ENCODE measurements around the gene GPR108.
"Not testable (repeated sequence)": the region's sequence is repeated elsewhere in the genome, so short reads cannot be mapped to it uniquely, and the experiment has no call there.

The GPR108 gene

DNA sequence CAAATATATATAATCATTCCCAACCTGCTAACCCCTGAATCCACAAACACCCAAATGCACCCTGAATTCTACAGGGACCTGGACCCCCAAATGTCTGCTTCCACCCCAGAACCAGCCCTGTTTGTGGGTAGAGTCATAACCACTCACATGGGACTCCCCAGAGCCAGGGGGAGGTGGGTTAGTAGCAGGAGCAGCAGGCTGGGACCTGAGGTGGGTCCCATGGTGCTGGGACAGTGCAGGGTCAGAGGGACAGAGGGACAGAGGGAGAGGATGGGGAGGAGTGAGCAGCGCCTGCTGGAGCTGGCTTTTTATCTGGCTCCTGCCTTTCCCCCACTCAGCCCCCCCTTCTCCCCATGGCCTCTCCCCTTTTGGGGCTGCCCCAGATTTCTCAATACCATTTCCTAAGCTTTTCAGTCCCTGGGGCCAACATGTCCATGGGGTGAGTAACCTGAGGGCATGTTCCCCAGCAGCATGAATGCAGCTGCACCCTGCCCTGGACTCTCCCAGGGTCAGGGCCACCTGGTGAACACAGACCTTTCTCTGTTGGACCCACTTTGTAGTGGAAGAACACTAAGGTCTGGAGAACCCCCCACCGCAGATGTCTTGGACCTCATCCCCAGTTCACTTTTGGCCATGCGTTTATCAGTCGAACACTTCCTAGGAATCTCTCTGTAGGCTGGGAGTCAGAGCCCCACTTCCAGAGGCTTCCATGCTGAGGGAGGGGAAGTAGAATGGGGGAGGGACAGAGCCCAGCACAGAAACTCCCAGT is 16.8 kb downstream of the GPR108 start, which contains the start of gene C3:
TSS of gene C3 (minus strand) at position 282 of the 769 bp plus-strand sequence. CDS start at position 221, 61 bp downstream.
- no peak for DNase-seq (ENCODE audit: low read depth)

DNA sequence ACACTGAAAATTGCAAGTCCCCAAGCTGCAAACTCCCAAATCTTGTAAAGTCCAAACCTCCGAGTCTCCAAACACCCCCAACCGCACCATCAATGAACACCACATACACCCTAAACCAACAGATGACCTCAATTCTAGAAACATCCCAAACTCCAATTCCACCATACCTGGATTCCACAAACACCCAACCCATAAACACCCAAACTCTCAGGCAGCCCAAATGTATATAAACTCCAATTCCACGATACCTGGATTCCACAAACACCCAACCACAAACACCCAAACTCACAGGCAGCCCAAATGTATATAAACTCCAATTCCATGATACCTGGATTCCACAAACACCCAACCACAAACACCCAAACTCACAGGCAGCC is 17.4 kb downstream of the GPR108 start:
- DNase-seq (ENCODE audit: low read depth): no peak

DNA sequence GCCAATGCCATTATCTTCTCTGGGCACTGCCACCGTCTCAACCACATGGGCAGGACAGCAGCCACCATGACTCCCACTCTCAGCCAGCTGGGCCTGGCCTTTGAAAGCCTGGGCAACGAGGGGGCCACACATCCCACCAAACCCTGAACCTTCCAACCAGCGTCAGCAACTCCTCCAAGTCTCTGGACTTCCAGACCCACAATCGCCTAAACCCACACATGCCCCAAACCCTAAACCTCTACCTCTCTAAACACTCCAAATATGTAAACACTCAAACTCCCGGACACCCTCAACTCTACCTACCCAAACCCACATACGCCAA is 17.9 kb downstream of the GPR108 start:
- no peak for DNase-seq (ENCODE audit: low read depth)

DNA sequence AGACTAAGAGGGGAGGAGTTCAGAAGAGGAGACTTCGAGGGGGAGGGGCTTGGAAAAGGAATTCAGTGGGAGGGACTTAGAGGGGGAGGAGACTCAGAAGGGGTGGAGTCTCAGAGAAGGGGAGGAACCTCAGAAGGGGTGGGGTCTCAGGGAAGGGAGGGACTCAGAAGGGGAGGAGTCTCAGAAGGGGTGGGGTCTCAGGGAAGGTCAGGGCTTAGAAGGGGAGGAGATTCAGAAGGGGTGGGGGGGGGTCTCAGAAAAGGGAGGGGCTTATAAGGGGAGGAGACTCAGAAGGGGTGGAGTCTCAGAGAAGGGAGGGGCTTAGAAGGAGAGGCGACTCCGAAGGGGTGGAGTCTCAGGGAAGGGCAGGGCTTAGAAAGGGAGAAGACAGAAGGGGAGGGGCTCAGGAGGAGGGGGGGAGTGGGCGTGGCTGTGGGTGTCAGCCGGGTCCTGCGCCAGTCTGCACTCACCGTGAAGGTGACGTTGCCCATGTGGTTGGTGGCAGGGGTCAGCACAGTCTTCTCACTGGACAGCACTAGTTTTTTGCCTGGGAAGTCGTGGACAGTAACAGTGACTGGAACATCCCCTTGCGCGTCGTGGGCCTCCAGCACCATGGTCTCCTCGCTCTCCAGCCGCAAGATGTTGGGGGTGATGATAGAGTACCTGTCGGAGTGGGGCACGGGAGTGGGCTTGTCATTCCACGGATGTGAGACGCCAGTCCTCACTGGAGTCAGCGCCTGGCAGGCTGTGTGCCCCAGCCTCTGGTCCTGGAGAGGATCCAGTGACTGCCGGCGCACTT is 18.4 kb downstream of the GPR108 start:
- no peak for DNase-seq (ENCODE audit: low read depth)

DNA sequence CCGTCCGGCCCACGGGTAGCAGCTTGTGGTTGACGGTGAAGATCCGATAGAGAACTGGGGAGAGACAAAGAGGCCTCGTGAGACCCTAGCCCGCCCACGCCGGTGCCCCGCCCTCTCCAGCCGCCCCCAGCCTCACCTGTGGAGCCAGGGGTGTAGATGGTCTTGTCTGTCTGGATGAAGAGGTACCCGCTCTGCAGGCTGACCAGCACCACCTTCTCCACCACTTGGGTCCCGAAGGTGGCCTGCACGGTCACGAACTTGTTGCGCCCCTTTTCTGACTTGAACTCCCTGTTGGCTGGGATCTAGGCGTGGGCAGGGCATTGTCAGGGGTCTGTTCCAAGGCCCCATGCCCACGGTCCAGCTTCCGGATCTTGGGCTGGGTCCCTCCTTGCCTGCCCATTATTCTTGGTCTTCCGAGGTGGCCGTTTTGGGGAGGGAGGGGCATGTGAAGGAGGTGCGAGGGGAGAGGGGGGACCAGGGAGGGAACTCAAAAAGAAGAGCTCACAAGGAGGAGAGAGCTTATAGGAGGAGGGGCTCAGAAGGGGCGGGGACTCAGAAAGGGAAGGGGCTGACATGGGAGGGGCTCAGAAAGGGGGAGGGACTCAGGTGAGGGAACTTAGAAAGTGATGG is 19.2 kb downstream of the GPR108 start:
- no peak for DNase-seq (ENCODE audit: low read depth)

DNA sequence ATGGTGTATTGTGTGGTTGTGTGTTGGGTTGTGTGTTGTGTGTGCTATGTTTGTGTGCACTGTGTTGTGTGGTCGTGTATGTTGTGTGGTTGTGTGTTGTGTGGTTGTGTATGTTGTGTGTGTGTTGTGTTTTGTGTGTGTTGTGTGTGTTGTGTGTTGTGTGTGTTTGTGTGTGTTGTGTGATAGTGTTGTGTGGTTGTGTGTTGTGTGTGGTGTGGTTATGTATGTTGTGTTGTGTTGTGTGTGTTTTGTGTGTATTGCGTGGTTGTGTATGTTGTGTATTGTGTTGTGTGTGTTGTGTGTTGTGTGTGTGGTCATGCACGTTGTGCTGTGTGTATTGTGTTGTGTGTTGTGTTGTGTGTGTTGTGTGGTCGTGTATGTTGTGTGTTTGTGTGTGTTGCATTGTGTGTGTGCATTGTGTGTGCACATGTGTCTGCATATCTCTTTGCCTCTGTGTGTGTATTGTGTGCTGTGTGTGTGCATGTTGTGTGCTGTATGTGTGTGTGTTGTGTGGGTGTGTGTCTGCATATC is 19.9 kb downstream of the GPR108 start:
- DNase-seq (ENCODE audit: low read depth): no peak

DNA sequence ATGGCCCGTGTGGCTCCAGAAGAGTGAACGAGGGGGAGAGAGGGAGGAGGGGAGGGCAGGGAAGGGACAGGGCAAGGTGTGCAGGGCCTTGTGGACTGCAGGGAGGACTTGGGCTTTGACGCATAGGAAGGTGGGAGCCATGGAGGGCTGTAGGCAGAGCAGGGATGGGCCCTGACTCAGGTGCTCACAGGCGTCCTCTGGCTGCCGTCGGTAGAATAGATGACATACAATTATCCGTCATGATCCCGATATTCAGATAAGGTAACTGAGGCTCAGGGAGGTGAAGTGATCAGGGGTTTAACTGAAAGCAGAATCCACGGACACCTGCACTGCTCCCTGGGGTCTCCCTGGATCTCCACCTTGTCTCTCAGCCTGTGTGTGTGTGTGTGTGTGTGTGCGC is 20.3 kb downstream of the GPR108 start:
- no peak for DNase-seq (ENCODE audit: low read depth)

DNA sequence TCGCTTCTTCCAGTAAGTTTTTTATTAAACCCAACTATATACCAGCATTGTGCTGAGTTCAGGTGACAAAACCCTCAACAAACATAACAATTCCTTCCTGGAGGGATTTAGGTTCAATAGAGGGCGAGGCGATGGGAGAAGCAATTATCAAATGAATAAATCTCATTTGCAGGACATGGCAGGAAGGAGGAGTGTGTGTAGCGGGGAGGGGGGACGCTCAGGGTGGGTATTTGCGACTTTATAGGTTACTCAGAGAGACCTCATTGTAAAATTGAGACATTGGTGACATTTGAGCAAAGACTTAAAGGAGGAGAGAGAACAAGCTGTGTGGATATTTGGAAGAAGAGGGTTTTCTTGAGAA is 20.8 kb downstream of the GPR108 start:
- DNase-seq (ENCODE audit: low read depth): no peak

DNA sequence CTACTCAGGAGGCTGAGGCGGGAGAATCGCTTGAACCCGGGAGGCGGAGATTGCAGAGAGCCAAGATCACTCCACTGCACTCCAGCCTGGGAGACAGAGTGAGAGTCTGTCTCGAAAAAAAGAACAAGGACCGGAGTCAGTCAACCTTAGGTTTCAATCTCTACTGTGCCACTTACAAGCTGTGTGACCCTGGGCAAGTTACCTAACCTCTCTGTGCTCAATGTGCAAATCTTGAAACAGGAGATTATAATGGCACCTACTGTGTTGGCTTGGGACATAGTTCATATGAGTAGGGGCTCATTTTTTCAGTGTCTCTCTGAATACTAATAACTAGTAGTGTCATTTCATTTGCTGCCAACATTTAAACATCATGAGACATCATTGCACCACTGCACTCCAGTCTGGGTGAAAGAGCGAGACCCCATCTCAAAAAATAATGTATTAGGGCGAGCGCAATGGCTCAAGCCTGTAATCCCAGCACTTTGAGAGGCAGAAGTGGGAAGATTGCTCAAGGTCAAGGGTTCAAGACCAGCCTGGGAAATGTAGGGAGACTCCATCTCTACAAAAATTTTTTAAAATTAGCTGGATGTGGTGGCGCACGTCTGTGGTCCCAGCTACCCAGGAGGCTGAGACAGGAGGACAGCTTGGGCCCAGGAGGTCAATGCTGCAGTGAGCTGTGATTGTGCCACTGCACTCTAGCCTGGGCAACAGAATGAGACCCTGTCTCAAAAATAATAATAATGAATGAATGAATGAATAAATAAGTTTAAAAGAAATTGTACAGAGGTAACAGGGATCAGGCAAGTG is 22.4 kb downstream of the GPR108 start:
- no peak for DNase-seq (ENCODE audit: low read depth)

DNA sequence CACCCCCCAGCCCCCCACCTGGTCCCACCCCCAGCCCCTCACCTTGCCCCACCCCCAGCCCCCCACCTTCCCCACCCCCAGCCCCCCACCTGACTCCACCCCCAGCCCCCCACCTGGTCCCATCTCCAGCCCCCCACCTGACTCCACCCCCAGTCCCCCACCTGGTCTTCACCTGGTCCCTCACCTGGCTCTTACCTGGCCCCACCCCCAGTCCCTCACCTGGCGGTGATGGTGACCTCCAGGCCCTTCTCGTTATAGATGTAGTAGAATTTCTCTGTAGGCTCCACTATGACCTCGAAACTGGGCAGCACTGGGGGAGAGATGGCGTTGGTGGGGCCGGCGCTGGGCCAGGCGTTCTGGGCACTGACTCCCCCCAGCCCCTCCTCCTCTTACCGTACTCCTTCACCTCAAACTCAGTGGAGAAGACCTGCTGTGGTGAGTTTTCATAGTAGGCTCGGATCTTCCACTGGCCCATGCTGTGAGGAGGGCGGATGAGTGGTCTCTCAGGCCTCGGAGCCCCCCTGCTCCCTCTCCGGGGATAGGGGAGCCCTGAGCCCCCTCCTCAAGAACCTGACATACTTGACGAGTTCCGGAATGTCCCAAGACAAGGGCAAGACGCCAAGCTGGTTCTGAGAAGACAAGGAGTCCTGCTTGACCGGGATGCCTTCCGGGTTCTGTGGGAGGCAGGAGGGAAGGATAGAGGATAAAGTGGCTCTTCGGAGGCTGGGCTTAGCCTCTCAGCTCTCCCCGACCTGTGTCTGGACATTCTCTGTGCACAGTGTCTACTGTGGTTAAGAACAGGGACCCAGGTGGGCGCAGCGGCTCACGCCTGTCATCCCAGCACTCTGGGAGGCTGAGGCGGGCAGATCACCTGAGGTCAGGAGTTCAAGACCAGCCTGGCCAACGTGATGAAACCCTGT is 23.3 kb downstream of the GPR108 start:
- no peak for DNase-seq (ENCODE audit: low read depth)

DNA sequence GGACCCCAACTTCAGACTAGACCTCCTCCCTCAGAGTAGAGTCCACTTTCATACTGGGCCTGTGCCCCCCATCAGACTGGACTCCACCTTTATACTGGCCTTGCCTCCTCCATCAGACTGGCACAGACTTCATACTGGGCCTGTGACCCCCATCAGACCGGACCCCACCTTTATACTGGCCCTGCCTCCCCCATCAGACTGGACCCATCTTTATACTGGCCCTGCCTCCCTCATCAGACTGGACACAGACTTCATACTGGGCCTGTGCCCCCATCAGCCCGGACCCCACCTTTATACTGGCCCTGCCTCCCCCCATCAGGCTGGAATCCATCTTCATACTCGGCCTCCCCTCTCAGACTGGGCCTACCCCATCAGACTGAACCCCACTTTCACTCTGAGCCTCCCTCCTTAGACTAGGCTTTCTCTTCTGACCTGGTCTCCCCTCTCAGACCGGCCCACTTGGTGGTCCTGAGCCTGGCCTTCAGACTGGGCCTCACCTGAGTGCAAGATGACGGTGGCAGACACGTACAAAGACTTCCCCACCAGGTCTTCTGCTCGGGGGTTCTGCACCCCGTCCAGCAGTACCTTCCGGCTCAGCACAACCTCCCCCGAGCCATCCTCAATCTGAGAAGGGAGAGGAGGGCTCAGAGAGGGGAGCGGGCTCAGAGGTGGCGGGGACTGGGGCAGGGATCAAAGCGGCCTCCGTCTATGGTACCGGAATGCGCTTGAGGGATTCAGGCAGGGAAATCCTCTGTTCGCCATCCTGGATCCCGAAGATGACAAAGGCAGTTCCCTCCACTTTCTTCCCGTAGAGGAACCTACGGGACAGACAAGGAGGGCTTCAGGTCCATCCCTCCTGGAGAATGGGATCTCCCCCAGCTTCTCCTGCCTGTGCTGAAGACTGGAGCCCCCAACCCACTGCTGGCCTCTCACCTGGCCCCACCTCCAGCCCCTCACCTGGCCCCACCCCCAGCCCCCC is 24.4 kb downstream of the GPR108 start:
- DNase-seq (ENCODE audit: low read depth): no peak

DNA sequence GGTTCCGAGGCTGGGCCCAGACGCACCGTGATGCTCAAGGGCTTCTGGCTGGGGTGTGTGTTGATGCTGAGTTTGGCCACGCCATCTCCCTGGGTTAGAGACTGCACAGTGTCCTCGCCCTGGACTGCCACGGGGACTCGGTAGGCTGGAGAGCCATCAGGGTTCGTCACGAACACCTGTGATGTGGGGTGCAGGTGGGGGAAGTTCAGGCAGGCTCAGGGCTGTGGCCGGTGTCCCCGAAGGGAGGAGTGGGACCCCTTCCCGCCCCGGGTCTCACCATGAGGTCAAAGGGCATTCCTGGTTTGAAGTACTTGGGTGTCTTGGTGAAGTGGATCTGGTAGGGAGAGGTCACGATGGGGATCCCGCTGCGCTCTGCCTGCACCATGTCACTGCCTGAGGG is 25.1 kb downstream of the GPR108 start:
- DNase-seq (ENCODE audit: low read depth): no peak

DNA sequence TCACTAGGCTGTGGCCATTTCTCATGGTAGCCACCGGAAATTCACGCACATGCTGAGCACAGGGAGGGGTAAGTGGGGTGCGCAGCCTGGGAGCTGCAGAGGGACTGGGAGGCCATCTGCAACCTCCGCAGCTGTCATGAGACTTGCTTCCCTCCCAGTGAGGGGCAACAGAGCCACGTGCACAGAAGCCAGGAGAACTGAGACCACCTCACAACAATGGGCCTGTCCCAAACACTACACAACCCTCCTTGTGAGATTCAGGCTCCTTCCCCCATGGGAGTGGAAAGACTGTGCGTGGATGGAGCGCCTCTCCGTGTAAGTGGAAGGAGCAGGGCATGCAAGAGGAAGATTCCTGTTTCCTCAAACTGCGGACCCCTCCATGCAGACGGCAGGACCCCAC is 25.8 kb downstream of the GPR108 start:
- no peak for DNase-seq (ENCODE audit: low read depth)

DNA sequence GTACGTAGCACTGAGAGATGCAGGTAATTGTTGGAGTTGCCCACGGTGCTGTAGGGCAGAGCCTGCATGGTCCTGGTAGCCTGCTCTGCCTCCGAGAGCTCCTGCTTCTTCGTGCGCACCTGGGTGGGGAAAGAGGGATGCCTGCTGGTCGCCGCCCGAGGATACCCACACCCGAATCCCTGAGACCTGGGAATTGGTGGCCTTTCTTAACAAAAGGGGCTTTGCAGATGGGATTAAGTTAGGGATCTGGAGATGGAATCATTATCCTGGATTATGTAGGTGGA is 26.4 kb downstream of the GPR108 start:
- DNase-seq (ENCODE audit: low read depth): no peak

DNA sequence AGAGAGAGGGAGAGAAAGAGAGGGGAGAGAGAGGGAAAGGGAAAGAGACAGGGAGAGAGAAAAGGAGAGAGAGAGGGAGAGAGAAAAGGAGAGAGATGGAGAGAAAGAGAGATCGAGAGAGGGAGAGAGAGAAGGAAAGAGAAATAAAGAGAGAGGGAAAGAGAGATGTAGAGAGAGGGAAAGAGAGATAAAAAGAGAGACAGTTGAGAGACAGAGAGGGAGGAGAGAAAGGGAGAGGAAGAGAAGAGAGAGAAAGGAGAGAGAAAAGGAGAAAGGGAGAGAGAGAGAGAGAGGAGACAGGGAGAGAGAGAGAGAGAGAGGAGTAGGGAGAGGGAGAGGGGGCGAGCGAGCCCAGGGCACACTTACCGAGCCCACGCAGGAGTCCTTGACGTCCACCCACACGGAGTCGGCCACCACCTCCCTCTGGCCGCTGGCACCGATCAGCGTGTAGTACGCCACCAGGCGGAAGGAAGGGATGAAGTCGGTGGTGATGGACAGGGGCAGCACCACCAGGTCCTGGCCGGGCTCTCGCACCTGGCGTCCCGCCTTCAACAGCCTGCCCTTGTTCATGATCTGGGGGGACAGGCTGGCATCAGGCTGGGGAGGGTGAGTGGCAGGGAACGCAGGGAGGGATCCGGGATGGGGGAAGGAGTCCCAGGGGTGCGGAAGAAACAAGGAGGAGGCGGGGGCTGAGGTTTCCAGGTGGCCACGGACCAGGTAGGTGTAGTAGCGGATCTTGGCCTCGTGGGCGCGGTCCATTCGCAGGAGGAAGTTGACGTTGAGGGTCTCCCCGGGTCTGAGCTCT is 26.9 kb downstream of the GPR108 start:
- DNase-seq (ENCODE audit: low read depth): no peak

DNA sequence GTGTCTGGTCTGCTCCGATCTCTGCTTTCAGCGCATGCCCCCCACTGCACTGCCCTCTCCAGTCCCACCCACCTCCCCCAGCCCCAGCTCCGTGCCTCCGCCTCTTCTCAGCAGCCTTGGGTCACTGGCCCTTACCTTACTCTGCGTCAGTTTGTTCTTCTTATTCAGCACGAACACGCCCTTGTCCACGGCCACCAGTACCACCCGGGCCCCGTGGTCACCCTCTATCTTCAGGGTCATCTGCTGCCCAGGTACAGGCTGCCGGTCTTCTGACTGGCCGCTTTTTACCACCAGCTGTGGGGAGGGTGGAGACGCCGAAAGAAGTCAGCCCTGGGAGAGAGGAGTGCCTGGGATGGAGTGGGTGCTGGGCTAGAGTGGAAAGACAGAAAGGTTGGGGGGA is 27.8 kb downstream of the GPR108 start:
- DNase-seq (ENCODE audit: low read depth): no peak

DNA sequence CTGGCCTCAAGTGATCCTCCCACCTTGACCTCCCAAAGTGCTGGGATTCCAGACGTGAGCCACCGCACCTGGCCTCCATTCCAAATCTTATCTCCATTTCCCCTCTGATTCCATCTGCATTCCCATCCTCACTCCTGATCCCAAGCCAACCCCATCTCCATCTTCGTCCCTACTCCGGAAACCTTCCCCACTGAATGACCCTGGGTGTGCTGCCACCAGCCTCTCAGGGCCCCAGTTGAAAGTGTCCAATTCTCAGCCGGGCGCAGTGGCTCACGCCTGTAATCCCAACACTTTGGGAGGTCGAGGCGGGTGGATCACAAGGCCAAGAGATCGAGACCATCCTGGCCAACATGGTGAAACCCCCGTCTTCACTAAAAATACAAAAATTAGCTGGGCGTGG is 28.5 kb downstream of the GPR108 start:
- DNase-seq (ENCODE audit: low read depth): not testable (repeated sequence)

DNA sequence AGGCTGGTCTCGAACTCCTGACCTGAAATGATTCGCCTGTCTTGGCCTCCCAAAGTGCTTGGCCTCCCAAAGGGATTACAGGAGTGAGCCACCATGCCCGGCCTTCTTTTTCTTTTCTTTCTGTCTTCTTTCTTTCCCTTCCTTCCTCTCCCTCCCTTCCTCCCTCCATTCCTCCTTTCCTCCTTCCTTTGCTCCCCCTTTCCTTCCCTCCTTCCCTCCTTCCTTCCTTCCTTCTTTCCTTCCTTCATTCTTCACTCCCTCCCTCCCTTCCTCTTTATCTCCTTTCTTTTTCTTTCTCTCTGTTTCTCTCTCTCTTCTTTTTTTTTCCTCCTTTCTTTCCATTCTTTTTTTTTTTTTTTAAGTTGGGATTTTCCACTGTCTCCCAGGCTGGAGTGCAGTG is 29.0 kb downstream of the GPR108 start:
- no peak for DNase-seq (ENCODE audit: low read depth)

DNA sequence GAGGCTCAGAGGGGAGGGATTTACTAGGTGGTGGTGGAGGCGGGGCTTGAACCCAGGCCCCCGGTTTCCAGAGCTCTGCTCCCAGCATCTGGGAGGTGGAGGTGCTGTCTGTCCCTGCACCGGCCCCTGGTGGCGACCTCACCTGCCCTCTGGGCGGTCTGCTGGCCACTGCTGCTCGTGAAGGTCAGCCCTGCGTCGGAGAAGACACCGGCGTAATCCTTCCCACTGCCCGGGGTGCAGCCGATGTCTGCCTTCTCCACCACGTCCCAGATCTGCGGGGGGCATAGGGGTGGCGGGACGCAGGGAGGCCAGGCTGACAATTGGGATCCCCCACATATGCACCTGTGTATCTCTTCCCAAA is 29.7 kb downstream of the GPR108 start:
- no peak for DNase-seq (ENCODE audit: low read depth)
